ENCODE measurements around the gene STIMATE.

- TF ChIP-seq POLR2AphosphoS5 (IDR thresholded peaks at IDR 0.05) (no peak), CTCF (IDR thresholded peaks at IDR 0.05) (no peak), EP300 (IDR thresholded peaks at IDR 0.05) (no peak)
Observed at GRCh38 chr3:52810923-52811322, 86.4 kb downstream of the STIMATE start.

Data from stomach (tissue), 4 donors.